HEK293T (cell line): ENCODE measurements around the gene MACROD2.

ENCODE experiments used
- CTCF ChIA-PET: fragments of 350-600 bp; formaldehyde crosslinking; extraction: SDS; loops from one replicate; lab custom pipeline; 2021; ENCODE audit warnings: antibody characterized with exemption, inconsistent platforms; lab: Yijun Ruan, JAX
- POLR2A ChIA-PET: fragments of 350-600 bp; formaldehyde crosslinking; extraction: SDS; loops from one replicate; lab custom pipeline; 2020; ENCODE audit warnings: antibody characterized with exemption, inconsistent platforms; lab: Yijun Ruan, JAX
- DNase-seq: peaks from one replicate; pipeline ENCODE4 v3.0.0; 2012; ENCODE audit warnings: mixed read lengths; ENCODE audit errors: extremely low spot score
- ARNT ChIP-seq: fragments of 450-650 bp; IDR thresholded peaks from 2 replicates; pipeline ENCODE4 v1.6.1; 2017; ENCODE audit warnings: mild to moderate bottlenecking
- BHLHE40 ChIP-seq: fragments of 450-650 bp; IDR thresholded peaks from 2 replicates; pipeline ENCODE4 v1.6.1; 2016; ENCODE audit warnings: mild to moderate bottlenecking, moderate library complexity, borderline replicate concordance
- CTBP1 ChIP-seq: fragments of 450-650 bp; IDR thresholded peaks from 2 replicates; pipeline ENCODE4 v1.6.1; 2016; ENCODE audit warnings: borderline replicate concordance
- ELF4 ChIP-seq: fragments of 450-650 bp; IDR thresholded peaks from 2 replicates; pipeline ENCODE4 v1.6.1; 2017; ENCODE audit warnings: antibody characterized with exemption
- FOXA1 ChIP-seq: fragments of 450-650 bp; IDR thresholded peaks from 2 replicates; pipeline ENCODE4 v1.6.1; 2016; ENCODE audit warnings: mild to moderate bottlenecking
- FOXK2 ChIP-seq: fragments of 450-650 bp; IDR thresholded peaks from 2 replicates; pipeline ENCODE4 v1.6.1; 2016; ENCODE audit warnings: mild to moderate bottlenecking
- FOXM1 ChIP-seq: fragments of 450-650 bp; IDR thresholded peaks from 2 replicates; pipeline ENCODE4 v1.6.1; 2017; ENCODE audit warnings: mild to moderate bottlenecking, borderline replicate concordance
- HDGF ChIP-seq: fragments of 450-650 bp; IDR thresholded peaks from 2 replicates; pipeline ENCODE4 v1.6.1; 2017; ENCODE audit warnings: antibody characterized with exemption, borderline replicate concordance
- L3MBTL2 ChIP-seq: fragments of 450-650 bp; conservative IDR thresholded peaks from 2 replicates; pipeline ENCODE4 v1.6.1; 2016; ENCODE audit warnings: mild to moderate bottlenecking
- LEF1 ChIP-seq: fragments of 450-650 bp; IDR thresholded peaks from 2 replicates; pipeline ENCODE4 v1.6.1; 2017; ENCODE audit warnings: mild to moderate bottlenecking, borderline replicate concordance
- NFRKB ChIP-seq: fragments of 450-650 bp; IDR thresholded peaks from 2 replicates; pipeline ENCODE4 v1.6.1; 2016; ENCODE audit warnings: mild to moderate bottlenecking, moderate library complexity
- PKNOX1 ChIP-seq: fragments of 450-650 bp; IDR thresholded peaks from 2 replicates; pipeline ENCODE4 v1.6.1; 2016
- SP1 ChIP-seq: fragments of 450-650 bp; IDR thresholded peaks from 2 replicates; pipeline ENCODE4 v1.6.1; 2017
- SUZ12 ChIP-seq: fragments of 450-650 bp; IDR thresholded peaks from 2 replicates; pipeline ENCODE4 v1.6.1; 2016; ENCODE audit warnings: mild to moderate bottlenecking
- TARDBP ChIP-seq: fragments of 450-650 bp; IDR thresholded peaks from 2 replicates; pipeline ENCODE4 v1.6.1; 2016
- ZNF384 ChIP-seq: fragments of 450-650 bp; IDR thresholded peaks from 2 replicates; pipeline ENCODE4 v1.6.1; 2016

Gene MACROD2

GRCh38 chr20:14543040-14543439 is 547.7 kb downstream of the MACROD2 start:
- CTCF ChIA-PET: no interaction called here
- POLR2A ChIA-PET: no interaction called here
- no peak for TF ChIP-seq L3MBTL2
- no peak for DNase-seq

- ChIA-PET CTCF (no interaction called here), POLR2A (no interaction called here)
- no peak for DNase-seq
- TF ChIP-seq TARDBP: no peak
Observed at GRCh38 chr20:14544688-14545087, 549.4 kb downstream of the MACROD2 start.

DNA sequence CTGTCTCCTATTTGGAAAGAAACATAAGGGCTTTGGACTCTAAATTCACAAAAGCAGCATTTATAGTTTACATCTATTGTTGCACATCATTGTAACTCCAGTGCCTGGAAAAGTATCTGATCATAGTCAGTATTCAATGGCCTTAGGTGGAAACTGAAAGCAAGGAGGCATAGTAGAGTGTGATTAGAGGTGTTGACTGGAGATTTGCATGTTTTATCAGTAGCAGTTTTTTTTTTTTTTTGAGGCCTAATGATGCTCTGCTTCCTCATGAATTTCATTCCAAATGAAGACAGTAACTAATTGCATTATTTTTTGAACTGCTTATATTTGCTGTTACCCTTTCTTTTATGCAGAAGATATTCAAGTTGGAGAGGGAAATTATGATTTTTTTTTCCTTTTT is 555.3 kb downstream of the MACROD2 start:
- CTCF ChIA-PET: no interaction called here
- no peak for DNase-seq
- TF ChIP-seq LEF1: no peak
- POLR2A ChIA-PET: no interaction called here

DNA sequence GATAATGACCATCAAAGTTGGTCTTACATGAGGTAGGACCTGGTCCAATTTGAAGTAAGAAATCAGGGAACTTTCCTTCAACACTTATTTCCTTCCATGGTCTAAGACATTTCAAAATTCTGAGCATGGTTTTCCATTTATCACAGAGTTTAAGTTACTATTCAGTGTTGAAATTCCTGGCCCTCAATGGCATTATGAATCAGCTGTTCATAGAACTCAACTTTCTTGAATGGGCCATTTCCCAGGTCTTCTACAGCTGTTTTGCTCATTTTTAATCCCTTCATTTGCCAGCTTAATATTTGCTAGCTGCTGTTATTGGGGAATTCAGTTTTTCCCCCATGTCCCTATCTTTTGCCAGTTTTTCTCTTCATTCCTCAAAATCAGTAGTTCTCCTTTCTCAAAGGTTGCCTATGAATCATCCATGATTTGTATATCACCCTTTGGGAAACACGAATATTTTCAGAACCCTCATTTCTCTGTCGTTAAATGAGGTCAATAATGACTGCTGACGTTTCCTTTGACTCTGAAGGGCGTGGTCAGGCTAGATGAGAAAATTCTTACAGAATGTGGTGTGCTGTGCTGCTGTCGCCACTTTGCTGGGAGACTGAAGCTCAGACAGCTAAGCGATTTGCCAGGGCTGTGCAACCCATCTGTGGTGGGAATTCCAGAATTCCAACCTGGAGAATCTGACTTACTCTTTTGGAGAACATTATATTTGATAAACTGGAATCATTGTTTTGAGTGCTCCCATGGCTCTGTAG is 558.6 kb downstream of the MACROD2 start:
- POLR2A ChIA-PET: no interaction called here
- DNase-seq: no peak

DNA sequence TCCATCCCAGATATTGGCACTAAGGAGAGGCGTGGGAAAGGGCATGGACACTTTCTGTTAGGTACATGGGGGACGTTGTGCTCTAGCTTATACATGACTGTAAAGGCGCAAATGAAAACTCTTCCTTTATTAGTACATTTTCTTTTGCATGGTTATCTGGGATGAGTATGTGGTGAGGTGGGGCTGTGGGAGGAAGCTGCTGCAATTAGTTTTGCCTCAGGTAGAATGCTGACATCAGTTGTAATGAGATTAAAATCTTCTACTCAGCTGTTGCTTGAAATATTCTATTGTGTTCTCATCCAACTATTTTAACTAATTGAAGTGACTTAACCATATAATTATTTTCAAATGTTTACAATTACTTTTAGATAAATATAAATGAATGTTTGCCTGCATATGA is 560.4 kb downstream of the MACROD2 start:
- ChIA-PET CTCF (interaction anchor here (0.6 kb wide), 1 partner anchor 10 kb away, joined by 4 read pairs; no protein-coding TSS in a partner anchor), POLR2A (no interaction called here)
- TF ChIP-seq ELF4 (no peak), FOXK2 (no peak), LEF1 (no peak), ZNF384 (no peak), HDGF (no peak), BHLHE40 (no peak), CTBP1 (no peak)
- no peak for DNase-seq

More for the DNA sequence above, 558.6 kb downstream of the MACROD2 start:
- TF ChIP-seq LEF1 (no peak), SUZ12 (no peak), FOXM1 (no peak), ELF4 (no peak), BHLHE40 (no peak), ZNF384 (no peak), ARNT (no peak), HDGF (no peak), CTBP1 (no peak)
- CTCF ChIA-PET: no interaction called here

DNA sequence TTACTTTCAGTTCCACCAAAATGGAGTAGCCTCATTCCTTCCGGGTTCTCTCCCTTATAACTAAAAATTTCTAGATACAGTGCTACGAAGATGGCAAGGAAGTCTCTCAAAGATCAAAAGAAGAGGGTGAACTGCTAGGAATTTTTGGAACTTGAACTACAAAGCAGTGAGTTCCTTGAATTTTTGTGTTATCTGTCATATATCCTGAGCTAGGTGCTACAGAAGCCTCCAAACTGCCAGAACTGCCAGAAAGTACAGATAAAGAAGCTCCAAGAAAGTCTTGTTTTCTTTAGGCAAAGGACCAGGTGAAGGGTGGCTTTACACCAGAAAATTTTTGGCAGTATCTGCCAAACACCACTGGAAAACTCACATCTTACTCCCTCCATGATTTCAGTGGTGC is 560.9 kb downstream of the MACROD2 start:
- DNase-seq: no peak
- TF ChIP-seq TARDBP (no peak), FOXK2 (no peak), ZNF384 (no peak), NFRKB (no peak), FOXA1 (no peak), FOXM1 (no peak), SUZ12 (no peak), ELF4 (no peak)
- ChIA-PET CTCF (interaction anchor here (0.6 kb wide), 1 partner anchor 10 kb away, joined by 4 read pairs; no protein-coding TSS in a partner anchor), POLR2A (no interaction called here)

DNA sequence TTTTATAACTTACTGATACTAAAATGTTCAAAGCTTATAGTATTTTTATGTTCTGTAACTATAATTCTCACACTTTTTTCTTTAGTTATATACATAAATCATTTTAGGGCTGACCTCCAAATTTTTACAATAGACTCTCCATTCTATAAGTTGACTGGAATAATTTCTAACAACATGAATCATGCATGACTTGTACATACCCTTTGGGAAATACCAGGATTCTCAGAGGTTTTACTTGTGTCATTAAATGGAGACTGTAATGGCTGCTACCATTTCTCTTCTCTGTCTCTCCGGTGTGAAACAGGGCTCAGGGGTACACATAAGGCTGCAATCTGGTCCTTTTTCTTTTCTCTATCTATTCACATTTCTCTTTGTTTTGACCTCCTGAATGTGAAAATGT is 564.3 kb downstream of the MACROD2 start:
- ChIA-PET CTCF (no interaction called here), POLR2A (no interaction called here)
- TF ChIP-seq NFRKB: no peak
- no peak for DNase-seq

GRCh38 chr20:14561741-14562221 is 566.5 kb downstream of the MACROD2 start:
- ChIA-PET POLR2A (no interaction called here), CTCF (no interaction called here)
- TF ChIP-seq FOXM1: no peak
- no peak for TF ChIP-seq LEF1
- TF ChIP-seq FOXK2: no peak
- no peak for TF ChIP-seq PKNOX1
- TF ChIP-seq HDGF: no peak
- no peak for TF ChIP-seq BHLHE40
- no peak for TF ChIP-seq CTBP1
- no peak for TF ChIP-seq ARNT
- TF ChIP-seq TARDBP: no peak
- no peak for TF ChIP-seq FOXA1
- no peak for TF ChIP-seq SUZ12
- TF ChIP-seq SP1: no peak
- DNase-seq: no peak

DNA sequence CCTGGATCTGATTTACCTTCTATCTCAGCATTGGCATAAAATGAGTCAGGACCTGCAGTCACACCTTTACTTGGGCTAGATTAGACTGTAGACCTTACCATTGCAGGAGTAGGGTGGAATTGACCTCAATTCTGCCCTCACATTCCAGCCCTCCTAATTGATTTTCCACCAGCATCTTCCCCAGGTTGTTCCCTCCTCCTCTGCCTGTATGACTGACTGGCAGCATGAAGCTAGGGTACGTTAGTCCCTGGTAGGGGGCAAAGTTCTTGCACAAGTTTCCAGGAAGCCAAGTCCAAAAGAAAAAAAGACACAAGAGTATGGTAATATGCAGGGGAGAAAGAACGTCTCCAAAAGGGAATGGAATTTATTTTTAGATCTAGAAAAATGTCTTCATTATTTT is 567.7 kb downstream of the MACROD2 start:
- ChIA-PET POLR2A (no interaction called here), CTCF (no interaction called here)
- TF ChIP-seq NFRKB: no peak
- TF ChIP-seq ELF4: no peak
- no peak for TF ChIP-seq SP1
- no peak for DNase-seq
